DND-41 (cell line): ENCODE data around the gene TRAM2.

Experiments
- EZH2 ChIP-seq: IDR thresholded peaks from 3 replicates; pipeline ENCODE4 v1.6.1; 2012; ENCODE audit warnings: borderline replicate concordance, low read depth, mild to moderate bottlenecking, moderate library complexity, low read length, inconsistent platforms; ENCODE audit not compliant: severe bottlenecking
- TF ChIP-seq, protein P1 (sequence below): IDR thresholded peaks from 2 replicates; pipeline ENCODE4 v1.5.1; 2012; ENCODE audit warnings: borderline replicate concordance, low read length, moderate library complexity, mild to moderate bottlenecking; ENCODE audit not compliant: poor library complexity, severe bottlenecking; ENCODE audit errors: extremely low read depth

DNA sequence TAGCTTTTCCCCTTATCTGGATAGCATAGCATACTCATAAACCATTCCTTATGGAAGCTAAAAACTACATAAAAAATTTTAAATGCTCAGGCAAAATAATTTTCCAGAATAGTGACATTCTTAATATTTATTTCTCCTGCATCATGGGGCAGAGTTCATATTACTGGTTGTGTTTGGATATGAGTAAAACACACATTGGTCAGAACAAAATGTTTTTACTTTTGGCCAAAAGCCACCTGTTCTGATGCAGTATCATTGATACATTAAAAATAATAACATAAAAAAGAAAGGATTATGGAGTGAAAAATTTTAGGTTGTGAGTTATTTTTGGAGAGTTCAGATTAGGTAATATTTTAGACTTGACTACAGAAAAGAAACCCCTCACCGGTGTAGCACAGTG is 33.6 kb downstream of the TRAM2 start:
- TF ChIP-seq, protein P1, sequence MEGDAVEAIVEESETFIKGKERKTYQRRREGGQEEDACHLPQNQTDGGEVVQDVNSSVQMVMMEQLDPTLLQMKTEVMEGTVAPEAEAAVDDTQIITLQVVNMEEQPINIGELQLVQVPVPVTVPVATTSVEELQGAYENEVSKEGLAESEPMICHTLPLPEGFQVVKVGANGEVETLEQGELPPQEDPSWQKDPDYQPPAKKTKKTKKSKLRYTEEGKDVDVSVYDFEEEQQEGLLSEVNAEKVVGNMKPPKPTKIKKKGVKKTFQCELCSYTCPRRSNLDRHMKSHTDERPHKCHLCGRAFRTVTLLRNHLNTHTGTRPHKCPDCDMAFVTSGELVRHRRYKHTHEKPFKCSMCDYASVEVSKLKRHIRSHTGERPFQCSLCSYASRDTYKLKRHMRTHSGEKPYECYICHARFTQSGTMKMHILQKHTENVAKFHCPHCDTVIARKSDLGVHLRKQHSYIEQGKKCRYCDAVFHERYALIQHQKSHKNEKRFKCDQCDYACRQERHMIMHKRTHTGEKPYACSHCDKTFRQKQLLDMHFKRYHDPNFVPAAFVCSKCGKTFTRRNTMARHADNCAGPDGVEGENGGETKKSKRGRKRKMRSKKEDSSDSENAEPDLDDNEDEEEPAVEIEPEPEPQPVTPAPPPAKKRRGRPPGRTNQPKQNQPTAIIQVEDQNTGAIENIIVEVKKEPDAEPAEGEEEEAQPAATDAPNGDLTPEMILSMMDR = no peak
- TF ChIP-seq EZH2 = no peak
